SK-N-SH (cell line): ENCODE measurements around the gene RIPOR2. TPM values are rescaled to one million over a fixed set of nuclear protein-coding genes. Genes with fewer than 3 reads are reported as not detected.

Source experiments
- CTCF ChIA-PET: fragments of 300-600, 350-600 bp; formaldehyde crosslinking; extraction: SDS; loops from one replicate; lab custom pipeline; 2021; lab: Yijun Ruan, JAX
- POLR2A ChIA-PET: fragments of 350-600 bp; sonication (Branson Sonifier 250); formaldehyde crosslinking; extraction: SDS; loops from one replicate; lab custom pipeline; 2020; ENCODE audit warnings: antibody characterized with exemption, inconsistent platforms; lab: Yijun Ruan, JAX
- DNase-seq: peaks from one replicate; pipeline ENCODE4 v3.0.0; 2012
- H2AFZ ChIP-seq: fragments of 200-600 bp; sonication (generic); 2 replicates; pipeline ENCODE4 v1.8.1; 2016; ENCODE audit warnings: antibody characterized with exemption, mild to moderate bottlenecking, low read depth
- H3F3A ChIP-seq: fragments of 200-600 bp; sonication (generic); replicated peaks from 2 replicates; pipeline ENCODE3; 2016; ENCODE audit warnings: antibody characterized with exemption, mild to moderate bottlenecking; ENCODE audit not compliant: insufficient read depth
- H3K27ac ChIP-seq, 2 experiments: fragments of 200-500 bp in 1 of 2; fragments of 200-600 bp in 1 of 2; sonication (Bioruptor generic) in 1 of 2; sonication (generic), shearing (Covaris generic) in 1 of 2; 2 replicates each; pipeline versions ENCODE4 v1.5.1 to v1.6.1; 2014 to 2016; ENCODE audit warnings: low read depth in 2 of 2, inconsistent platforms in 1 of 2, low read length in 1 of 2, mild to moderate bottlenecking in 1 of 2, mixed read lengths in 1 of 2
- H3K27me3 ChIP-seq: fragments of 200-600 bp; sonication (generic), shearing (Covaris generic); 2 replicates; pipeline ENCODE4 v1.6.1; 2016; ENCODE audit warnings: mixed run types; ENCODE audit not compliant: insufficient read depth
- H3K36me3 ChIP-seq, 2 experiments: fragments of 200-500 bp in 1 of 2; fragments of 200-600 bp in 1 of 2; sonication (Bioruptor generic) in 1 of 2; sonication (generic) in 1 of 2; replicated peaks in 1 of 2; 2 replicates each; pipeline versions ENCODE3 to v1.5.1; 2014 to 2016; ENCODE audit warnings: low read length in 1 of 2, mild to moderate bottlenecking in 1 of 2; ENCODE audit not compliant: insufficient read depth in 2 of 2, control insufficient read depth in 1 of 2
- H3K4me1 ChIP-seq, 2 experiments: fragments of 200-500 bp in 1 of 2; fragments of 200-600 bp in 1 of 2; sonication (Bioruptor generic) in 1 of 2; sonication (generic), shearing (Covaris generic) in 1 of 2; 2 replicates each; pipeline versions ENCODE4 v1.5.1 to v1.6.1; 2014 to 2016; ENCODE audit warnings: low read depth in 1 of 2, low read length in 1 of 2, mixed run types in 1 of 2; ENCODE audit not compliant: insufficient read depth in 2 of 2, control insufficient read depth in 1 of 2
- H3K4me2 ChIP-seq: fragments of 200-600 bp; sonication (generic), shearing (Covaris generic); 2 replicates; pipeline ENCODE4 v1.6.1; 2017; ENCODE audit warnings: mixed run types
- H3K4me3 ChIP-seq, 2 experiments: fragments of 200-500 bp in 1 of 2; fragments of 200-600 bp in 1 of 2; sonication (Bioruptor generic) in 1 of 2; sonication (generic), shearing (Covaris generic) in 1 of 2; 2 replicates each; pipeline versions ENCODE4 v1.5.1 to v1.8.1; 2014 to 2016; ENCODE audit warnings: low read depth in 2 of 2, inconsistent platforms in 1 of 2, low read length in 1 of 2, mild to moderate bottlenecking in 1 of 2, mixed read lengths in 1 of 2, moderate library complexity in 1 of 2
- H3K79me2 ChIP-seq: fragments of 200-600 bp; sonication (generic); 2 replicates; pipeline ENCODE4 v1.8.1; 2017; ENCODE audit warnings: mild to moderate bottlenecking; ENCODE audit not compliant: insufficient read depth
- H3K9ac ChIP-seq: fragments of 200-600 bp; sonication (generic); 2 replicates; pipeline ENCODE4 v1.6.1; 2017; ENCODE audit warnings: mixed run types
- H3K9me2 ChIP-seq: fragments of 200-600 bp; sonication (generic); 2 replicates; pipeline ENCODE4 v1.6.1; 2017; ENCODE audit warnings: mixed run types
- H3K9me3 ChIP-seq: fragments of 200-600 bp; sonication (generic); 2 replicates; pipeline ENCODE4 v1.6.1; 2017; ENCODE audit warnings: mixed run types, mild to moderate bottlenecking, moderate library complexity
- H4K20me1 ChIP-seq: fragments of 200-600 bp; sonication (generic); 2 replicates; pipeline ENCODE4 v1.6.1; 2017; ENCODE audit warnings: mild to moderate bottlenecking, mixed run types; ENCODE audit not compliant: insufficient read depth
- FOSL2 ChIP-seq: IDR thresholded peaks from 2 replicates; pipeline ENCODE4 v1.4.0; 2012; ENCODE audit warnings: low read depth, mild to moderate bottlenecking, moderate library complexity, borderline replicate concordance
- JUND ChIP-seq: IDR thresholded peaks from 2 replicates; pipeline ENCODE4 v1.4.0; 2012
- MEF2A ChIP-seq: IDR thresholded peaks from 2 replicates; pipeline ENCODE4 v1.4.0; 2012; ENCODE audit warnings: low read depth, borderline replicate concordance
- PBX3 ChIP-seq: IDR thresholded peaks from 2 replicates; pipeline ENCODE4; 2012
- RAD21 ChIP-seq: IDR thresholded peaks from 2 replicates; pipeline ENCODE4 v1.6.1; 2012; ENCODE audit warnings: mild to moderate bottlenecking, low read length
- SMC3 ChIP-seq: IDR thresholded peaks from 2 replicates; pipeline ENCODE4 v1.6.1; 2012; ENCODE audit warnings: low read depth, low read length, improper control_type of control experiment
- YY1 ChIP-seq: IDR thresholded peaks from 2 replicates; pipeline ENCODE4 v1.4.0; 2012; ENCODE audit warnings: low read depth, mild to moderate bottlenecking
- WGBS: methylation state at CpG from one replicate; pipeline ENCODE4 v1.1.6; 2017; ENCODE audit warnings: low lambda C conversion rate; 5-methylcytosine and 5-hydroxymethylcytosine counted together
- polyA plus RNA-seq, 3 experiments: library from polyadenylated mRNA; depleted of rRNA; stranded (reverse); fragments of >200 nt; gene quantifications; 2 replicates each; pipeline ENCODE4 v1.2.3, GENCODE V29; 2012
- TF ChIP-seq, protein P1 (sequence below): IDR thresholded peaks from 2 replicates; pipeline ENCODE4 v1.4.0; 2012; ENCODE audit warnings: low read depth, borderline replicate concordance
- TF ChIP-seq, protein P2 (sequence below): fragments of 200-600 bp; sonication (generic); IDR thresholded peaks from 2 replicates; pipeline ENCODE4 v1.6.1; 2017; ENCODE audit warnings: antibody characterized with exemption, mild to moderate bottlenecking, moderate library complexity

The RIPOR2 gene
- polyA plus RNA-seq, 1 of the 3 experiments (the other 2 are of a cell fraction), result 0.05 TPM

DNA sequence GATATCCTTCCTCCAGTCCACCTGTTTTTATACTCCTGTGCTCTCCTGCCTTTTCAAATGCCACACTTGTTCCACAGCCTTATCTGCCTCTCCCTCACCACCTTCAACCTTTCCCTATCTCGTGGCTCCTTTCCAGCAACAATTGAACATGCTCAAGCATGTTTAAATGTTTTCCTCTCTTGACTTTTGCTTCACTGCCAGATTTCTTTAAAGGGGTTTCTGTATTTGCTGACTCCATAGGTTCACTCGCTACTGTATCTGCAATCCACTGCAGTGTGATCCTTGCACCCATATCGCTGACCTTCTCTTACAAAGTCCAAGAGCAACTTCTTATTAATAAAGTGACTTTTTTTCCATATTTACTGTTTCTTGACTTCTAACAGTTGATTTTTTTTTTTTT lies 172.2 kb downstream of the RIPOR2 start:
- Histone ChIP-seq H3K9me2 (no peaks in the 10 kb centered on the region), H2AFZ (no peak overlapping the region; the same call in 1 of the 2 replicates), H3K9ac (no peak overlapping the region), H3K4me2 (no peak overlapping the region), H3K79me2 (no peaks in the 10 kb centered on the region), H4K20me1 (no peaks in the 10 kb centered on the region), H3K36me3 (no peaks in the 10 kb centered on the region), H3K27me3 (no peaks in the 10 kb centered on the region), H3F3A (no peaks in the 10 kb centered on the region), H3K27ac (no peak overlapping the region), H3K4me1 (no peaks in the 10 kb centered on the region), H3K4me3 (no peak overlapping the region), H3K9me3 (no peaks in the 10 kb centered on the region)
- ChIA-PET CTCF (no interaction called here), POLR2A (no interaction called here)
- 78% methylated on average over 3 of the region's 3 CpGs for WGBS
- TF ChIP-seq YY1, result no peak
- no peak for TF ChIP-seq PBX3
- no peak for DNase-seq

DNA sequence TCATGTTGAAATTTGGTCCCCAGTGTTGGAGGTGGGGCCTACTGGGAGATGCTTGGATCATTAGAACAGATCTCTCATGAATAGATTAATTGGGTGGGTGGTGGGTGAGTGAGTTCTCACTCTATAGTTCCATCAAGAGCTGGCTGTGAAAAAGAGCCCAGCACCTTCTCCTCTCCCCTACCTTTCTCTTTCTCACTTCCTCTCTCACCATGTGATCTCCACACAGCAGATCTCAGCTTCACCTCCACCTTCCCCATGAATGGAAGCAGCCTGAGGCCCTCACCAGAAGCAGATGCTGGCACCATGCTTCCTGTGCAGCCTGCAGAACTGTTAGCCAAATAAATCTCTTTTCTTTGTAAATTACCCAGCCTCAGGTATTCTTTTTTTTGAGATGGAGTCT lies 173.9 kb downstream of the RIPOR2 start:
- TF ChIP-seq JUND, result no peak
- no peak for TF ChIP-seq FOSL2
- no peak for TF ChIP-seq RAD21
- TF ChIP-seq, protein P1, sequence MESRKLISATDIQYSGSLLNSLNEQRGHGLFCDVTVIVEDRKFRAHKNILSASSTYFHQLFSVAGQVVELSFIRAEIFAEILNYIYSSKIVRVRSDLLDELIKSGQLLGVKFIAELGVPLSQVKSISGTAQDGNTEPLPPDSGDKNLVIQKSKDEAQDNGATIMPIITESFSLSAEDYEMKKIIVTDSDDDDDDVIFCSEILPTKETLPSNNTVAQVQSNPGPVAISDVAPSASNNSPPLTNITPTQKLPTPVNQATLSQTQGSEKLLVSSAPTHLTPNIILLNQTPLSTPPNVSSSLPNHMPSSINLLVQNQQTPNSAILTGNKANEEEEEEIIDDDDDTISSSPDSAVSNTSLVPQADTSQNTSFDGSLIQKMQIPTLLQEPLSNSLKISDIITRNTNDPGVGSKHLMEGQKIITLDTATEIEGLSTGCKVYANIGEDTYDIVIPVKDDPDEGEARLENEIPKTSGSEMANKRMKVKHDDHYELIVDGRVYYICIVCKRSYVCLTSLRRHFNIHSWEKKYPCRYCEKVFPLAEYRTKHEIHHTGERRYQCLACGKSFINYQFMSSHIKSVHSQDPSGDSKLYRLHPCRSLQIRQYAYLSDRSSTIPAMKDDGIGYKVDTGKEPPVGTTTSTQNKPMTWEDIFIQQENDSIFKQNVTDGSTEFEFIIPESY, result no peak
- TF ChIP-seq MEF2A, result no peak
- TF ChIP-seq, protein P2, sequence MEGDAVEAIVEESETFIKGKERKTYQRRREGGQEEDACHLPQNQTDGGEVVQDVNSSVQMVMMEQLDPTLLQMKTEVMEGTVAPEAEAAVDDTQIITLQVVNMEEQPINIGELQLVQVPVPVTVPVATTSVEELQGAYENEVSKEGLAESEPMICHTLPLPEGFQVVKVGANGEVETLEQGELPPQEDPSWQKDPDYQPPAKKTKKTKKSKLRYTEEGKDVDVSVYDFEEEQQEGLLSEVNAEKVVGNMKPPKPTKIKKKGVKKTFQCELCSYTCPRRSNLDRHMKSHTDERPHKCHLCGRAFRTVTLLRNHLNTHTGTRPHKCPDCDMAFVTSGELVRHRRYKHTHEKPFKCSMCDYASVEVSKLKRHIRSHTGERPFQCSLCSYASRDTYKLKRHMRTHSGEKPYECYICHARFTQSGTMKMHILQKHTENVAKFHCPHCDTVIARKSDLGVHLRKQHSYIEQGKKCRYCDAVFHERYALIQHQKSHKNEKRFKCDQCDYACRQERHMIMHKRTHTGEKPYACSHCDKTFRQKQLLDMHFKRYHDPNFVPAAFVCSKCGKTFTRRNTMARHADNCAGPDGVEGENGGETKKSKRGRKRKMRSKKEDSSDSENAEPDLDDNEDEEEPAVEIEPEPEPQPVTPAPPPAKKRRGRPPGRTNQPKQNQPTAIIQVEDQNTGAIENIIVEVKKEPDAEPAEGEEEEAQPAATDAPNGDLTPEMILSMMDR, result no peak
- TF ChIP-seq YY1, result no peak
- no peak for TF ChIP-seq SMC3
- TF ChIP-seq, all 33 proteins: peak for 0
- Histone ChIP-seq H3K9me3 (no peaks in the 10 kb centered on the region), H3F3A (no peaks in the 10 kb centered on the region), H2AFZ (no peak overlapping the region), H3K4me3 (no peak overlapping the region), H3K36me3 (no peaks in the 10 kb centered on the region), H3K27me3 (no peaks in the 10 kb centered on the region), H3K79me2 (no peaks in the 10 kb centered on the region), H3K4me2 (no peak overlapping the region), H3K9ac (no peak overlapping the region), H3K9me2 (no peaks in the 10 kb centered on the region), H3K4me1 (no peaks in the 10 kb centered on the region), H3K27ac (no peak overlapping the region), H4K20me1 (no peaks in the 10 kb centered on the region)
- DNase-seq, result no peak
- POLR2A ChIA-PET, result no interaction called here
- CTCF ChIA-PET, result no interaction called here
